Pancreas (tissue), 10 donors: ENCODE data around the gene GNA12. TPM values are rescaled to one million over a fixed set of nuclear protein-coding genes. Genes with fewer than 3 reads are reported as not detected.

ENCODE experiments used
- ATAC-seq, 4 donors: fragments of 200-7000 bp; cut with Tn5 transposase; one replicate each; pipeline versions ENCODE4 v1.8.0 to v1.9.1; 2020; ENCODE audit warnings: mild to moderate bottlenecking in 4 of 4, moderate library complexity in 4 of 4
- DNase-seq, 6 donors: peaks; one replicate each; pipeline ENCODE4 v3.0.0-alpha.2; 2020
- FAIRE-seq: peaks from 2 replicates; lab custom pipeline; 2012; peaks lifted over from hg19 to GRCh38; lab: Jason Lieb, UNC
- H3K27ac ChIP-seq, 4 donors: fragments of 200-600 bp; sonication (generic); 1 replicate in 3 of 4; 2 replicates in 1 of 4; pipeline versions ENCODE4 v1.5.0 to v1.8.0; 2020
- H3K27me3 ChIP-seq, 4 donors: fragments of 200-600 bp; one replicate each; pipeline ENCODE4 v1.8.0; 2021
- H3K36me3 ChIP-seq, 3 donors: fragments of 200-600 bp; sonication (generic) in 1 of 3; one replicate each; pipeline versions ENCODE4 v1.5.0 to v1.8.0; 2020 to 2021
- H3K4me1 ChIP-seq, 3 donors: fragments of 200-600 bp; one replicate each; pipeline ENCODE4 v1.8.0; 2021
- H3K4me3 ChIP-seq, 4 donors: fragments of 200-600 bp; sonication (generic) in 2 of 4; one replicate each; pipeline versions ENCODE4 v1.5.0 to v1.8.0; 2020 to 2021
- H3K9me3 ChIP-seq, 4 donors: fragments of 200-600 bp; one replicate each; pipeline ENCODE4 v1.8.0; 2021
- CTCF ChIP-seq, 4 donors: fragments of 200-600 bp; sonication (generic) in 3 of 4; IDR thresholded peaks; one replicate each; pipeline versions ENCODE4 v1.5.0 to v1.8.0; 2021; ENCODE audit warnings: antibody characterized with exemption in 4 of 4
- WGBS, 2 donors: extraction: QIAGEN DNeasy Blood & Tissue Kit; methylation state at CpG; one replicate each; pipeline ENCODE4 v1.1.7; 2013; 5-methylcytosine and 5-hydroxymethylcytosine counted together
- intact Hi-C, 3 donors: fragments of 100-400 bp; cut with DNase I; formaldehyde crosslinking; loops; one replicate each; pipeline versions ENCODE4 v1.11.1 to v1.14.2; 2022
- polyA plus RNA-seq, 2 donors: library from polyadenylated mRNA; stranded (reverse); fragments of 200-250 nt; gene quantifications; one replicate each; pipeline ENCODE4 v1.2.3, GENCODE V29; 2013
- total RNA-seq, 6 donors: library from RNA; stranded (reverse); fragmentation: NEBNext Ultra II Directional in 4 of 6; extraction: Animal tissue kit (Norgen Biotek cat#: 25700) in 4 of 6; gene quantifications; one replicate each; pipeline versions ENCODE4 v1.2.1 to v1.2.4, GENCODE V29; 2021 to 2023
- donor health status: healthy with polysubstance abuse.
- donor health status: DM: no; HTN: no; CAD: no; lungs with moderate emphysema.
- donor health status: DM: no; HTN: no; CAD: no.
- donor health status: control.
- donor health status: control.
- donor health status: Bipolar disorder and iron deficiency.
- donor health status: DM: yes; HTN: yes; CAD: no.
- donor health status: DM: no; HTN: no; CAD: no.
- donor health status: DM: no; HTN: no; CAD: no.
- donor health status: DM: yes; HTN: yes; CAD: no.

The GNA12 gene
- total and polyA plus RNA-seq, 8 donors, result 7.5 to 23.0 (median 15.9) TPM

DNA sequence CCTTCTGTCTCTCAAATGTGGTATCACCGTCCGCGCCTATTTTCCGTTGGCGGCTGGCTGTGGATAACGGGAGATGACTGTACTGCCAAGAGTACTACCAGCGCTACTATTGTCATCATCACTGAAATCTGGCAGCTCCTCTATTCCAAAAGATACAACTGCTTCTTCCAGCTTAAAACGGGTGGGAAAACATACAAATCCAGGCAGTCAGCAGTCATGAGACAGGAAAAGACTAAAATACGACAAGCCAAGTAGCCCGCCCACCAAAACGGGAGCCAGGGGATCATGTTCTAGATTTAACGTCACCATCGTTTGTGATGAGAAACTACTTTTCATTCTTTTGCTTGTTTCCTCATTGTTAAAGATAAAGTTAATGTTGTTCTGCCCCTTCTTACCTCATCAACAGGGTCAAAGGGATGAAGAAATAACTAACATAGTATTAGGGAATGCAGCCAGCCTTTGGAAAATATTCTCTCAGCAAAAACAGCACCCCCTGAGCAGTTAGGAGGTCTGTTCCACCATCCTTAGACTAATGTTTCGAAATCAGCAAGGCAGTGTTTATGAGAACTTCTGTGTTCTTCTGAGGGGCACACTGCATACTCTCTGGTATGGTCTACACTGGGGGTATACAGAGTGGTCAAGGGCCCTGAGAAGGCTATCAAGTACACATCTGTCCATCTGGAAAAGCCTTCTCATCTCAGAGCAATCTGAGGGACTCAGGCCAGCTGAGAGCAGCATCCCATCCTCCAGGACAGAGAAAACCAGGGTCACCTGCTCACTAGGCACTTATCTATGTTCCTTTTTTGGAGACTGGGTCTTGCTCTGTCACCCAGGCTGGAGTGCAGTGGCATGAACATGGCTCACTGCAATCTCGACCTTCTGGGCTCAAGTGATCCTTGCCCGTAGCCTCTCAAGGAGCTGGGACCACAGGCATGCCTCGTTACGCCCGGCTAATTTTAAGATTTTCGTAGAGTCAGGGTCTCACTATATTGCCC is 47.5 kb downstream of the GNA12 start:
- no peaks in the 10 kb centered on the region for H3K27me3 ChIP-seq
- peaks cover 0 to 23% (median 0%) of the 10 kb centered on the region in 3 donors for H3K36me3 ChIP-seq
- ATAC-seq (peak in 3 of 4 donors; percentile 23 to 56 (median 43)), DNase-seq (no peak), FAIRE-seq (no peak)
- H3K9me3 ChIP-seq, result no peaks in the 10 kb centered on the region
- TF ChIP-seq CTCF (IDR thresholded peaks at IDR 0.05), result no peak
- WGBS, 2 donors, result 83 to 85% methylated on average over 20 of the region's 20 CpGs
- intact Hi-C loops, result no loop called here
- peaks cover 0 to 10% (median 4%) of the 10 kb centered on the region in 3 donors for H3K4me1 ChIP-seq
- H3K27ac ChIP-seq, result peak overlapping the region in 2 of 4 donors; percentile 19 to 28
- no peak overlapping the region for H3K4me3 ChIP-seq

- peak overlapping the region in 1 of 4 donors; percentile 19 for H3K27ac ChIP-seq
Observed at GRCh38 chr7:2795906-2796305, 48.2 kb downstream of the GNA12 start.

DNA sequence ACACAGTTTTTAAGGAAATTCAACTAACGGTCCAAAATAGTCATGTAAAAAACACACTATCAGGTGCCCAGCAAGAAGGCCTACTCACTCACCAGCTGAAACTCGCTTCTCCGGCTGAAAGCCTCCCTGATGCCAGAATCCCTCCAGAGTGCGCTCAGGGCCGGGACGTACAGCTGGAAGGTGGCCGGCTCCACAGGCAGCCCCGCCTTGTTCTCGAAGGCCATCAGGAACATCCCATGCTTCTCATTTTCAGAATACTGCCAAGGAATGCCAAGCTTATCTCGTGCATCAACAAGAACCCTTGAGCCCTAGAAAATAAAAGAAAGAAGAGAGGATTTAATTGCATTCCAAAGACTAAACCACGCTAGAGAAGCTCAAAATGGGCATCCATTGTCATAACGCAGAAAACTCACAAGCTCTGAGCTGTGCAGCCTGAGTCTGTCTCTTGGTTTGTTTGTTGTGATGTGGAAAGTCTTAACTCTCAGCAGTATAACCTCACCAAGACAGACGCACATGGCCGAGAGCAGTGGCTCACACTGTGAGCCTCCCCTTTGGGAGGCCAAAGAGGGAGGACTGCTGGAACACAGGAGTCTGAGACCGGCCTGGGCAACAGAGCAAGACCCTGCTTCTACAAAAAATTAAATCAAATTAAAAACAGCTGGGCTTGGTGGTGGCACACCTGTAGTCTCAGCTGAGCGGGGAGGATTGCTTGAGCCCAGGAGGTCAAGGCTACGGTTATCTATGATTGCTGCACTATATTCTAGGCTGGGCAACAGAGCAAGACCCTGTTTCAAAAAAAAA is 49.1 kb downstream of the GNA12 start:
- no peak for TF ChIP-seq CTCF (IDR thresholded peaks at IDR 0.05)
- ATAC-seq (no peak), DNase-seq (no peak), FAIRE-seq (no peak)
- Histone ChIP-seq H3K27me3 (no peaks in the 10 kb centered on the region), H3K4me3 (no peak overlapping the region), H3K4me1 (peaks cover 0 to 8% (median 0%) of the 10 kb centered on the region in 3 donors), H3K27ac (no peak overlapping the region), H3K36me3 (peaks cover 0 to 28% (median 0%) of the 10 kb centered on the region in 3 donors), H3K9me3 (no peaks in the 10 kb centered on the region)
- intact Hi-C loops, result no loop called here
- WGBS, 2 donors, result 92 to 94% methylated on average over 17 of the region's 17 CpGs

More at GRCh38 chr7:2795906-2796305, 48.2 kb downstream of the GNA12 start:
- no peak for TF ChIP-seq CTCF (IDR thresholded peaks at IDR 0.05)
- DNase-seq (no peak), ATAC-seq (no peak), FAIRE-seq (no peak)
- intact Hi-C loops, result no loop called here
- Histone ChIP-seq H3K4me1 (peaks cover 0 to 8% (median 0%) of the 10 kb centered on the region in 3 donors), H3K9me3 (no peaks in the 10 kb centered on the region), H3K4me3 (no peak overlapping the region), H3K36me3 (peaks cover 0 to 28% (median 0%) of the 10 kb centered on the region in 3 donors), H3K27me3 (no peaks in the 10 kb centered on the region)
- 82 to 87% methylated on average over 9 of the region's 9 CpGs for WGBS, 2 donors

- Histone ChIP-seq H3K4me1 (peaks cover 0 to 8% (median 0%) of the 10 kb centered on the region in 3 donors), H3K4me3 (no peak overlapping the region), H3K36me3 (peaks cover 0 to 28% (median 0%) of the 10 kb centered on the region in 3 donors), H3K27me3 (no peaks in the 10 kb centered on the region), H3K27ac (no peak overlapping the region), H3K9me3 (no peaks in the 10 kb centered on the region)
- TF ChIP-seq CTCF (IDR thresholded peaks at IDR 0.05), result no peak
- FAIRE-seq (no peak), ATAC-seq (peak in 2 of 4 donors; percentile 9 to 37), DNase-seq (no peak)
- intact Hi-C loops, result no loop called here
- WGBS, 2 donors, result 90 to 91% methylated on average over 16 of the region's 16 CpGs
Observed at GRCh38 chr7:2792856-2793487, 51.1 kb downstream of the GNA12 start.
